NT2/D1 (cell line): ENCODE results near the gene CARD8.

ENCODE experiments used
- SUZ12 ChIP-seq: IDR thresholded peaks from 2 replicates; pipeline ENCODE4 v1.6.1; 2011; ENCODE audit not compliant: insufficient read length, insufficient read depth; ENCODE audit errors: extremely low read depth
- YY1 ChIP-seq: IDR thresholded peaks from 2 replicates; pipeline ENCODE4 v1.6.1; 2011; ENCODE audit not compliant: insufficient read length, insufficient read depth
- ZNF274 ChIP-seq: IDR thresholded peaks from 2 replicates; pipeline ENCODE4 v1.6.1; 2011; ENCODE audit warnings: mild to moderate bottlenecking, low read depth, low read length

- TF ChIP-seq SUZ12 (no peak), YY1 (no peak), ZNF274 (no peak)
Measured at GRCh38 chr19:48283908-48284307, 28.2 kb upstream of the CARD8 start.
